HG03135 (cell line): ENCODE data around the gene EPHA2.

ENCODE experiments used
- ATAC-seq: cut with Tn5 transposase; IDR thresholded peaks from one replicate; pipeline ENCODE4 v1.9.1; 2021; ENCODE audit warnings: mild to moderate bottlenecking, moderate library complexity; ENCODE audit not compliant: unreplicated experiment

EPHA2 gene

DNA sequence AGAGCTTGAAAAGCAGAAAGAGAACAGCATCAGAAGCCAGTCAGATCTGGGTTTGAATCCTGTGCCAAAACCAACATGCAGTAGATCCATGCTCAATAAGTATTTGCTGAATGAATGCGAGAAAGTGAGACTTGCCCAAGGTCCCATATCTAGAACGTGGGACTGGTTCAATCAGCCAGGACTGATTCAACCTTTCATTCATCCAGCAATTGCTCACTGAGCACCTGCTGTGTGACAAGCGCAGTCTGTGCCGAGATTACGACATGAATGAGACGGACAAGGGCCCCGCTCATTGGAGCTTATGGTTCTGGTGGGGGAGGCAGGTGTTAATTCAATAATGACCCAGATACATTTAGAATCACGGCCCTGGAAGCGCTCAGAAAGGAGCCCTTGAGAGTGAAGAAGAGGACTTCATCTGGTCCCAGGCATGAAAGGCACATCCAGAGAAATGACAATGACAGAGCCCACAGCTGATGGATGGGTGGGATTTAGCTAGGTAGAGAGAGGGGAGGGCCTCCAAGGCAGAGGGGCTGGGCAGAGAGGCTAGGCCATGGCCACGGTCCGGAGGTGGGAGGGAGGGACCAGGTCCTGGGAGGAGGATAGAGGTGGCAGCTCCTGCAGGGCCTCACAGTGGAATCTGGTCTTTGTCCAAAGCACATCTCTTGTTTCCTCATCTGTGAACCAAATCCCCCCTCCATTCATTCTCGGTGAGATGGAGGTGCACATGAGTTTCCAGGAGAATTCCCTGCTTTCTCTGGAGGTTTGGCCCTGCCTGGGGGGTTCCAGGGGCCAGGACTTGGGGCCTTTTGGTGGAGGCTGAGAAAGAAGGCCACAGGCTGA lies 78.2 kb downstream of the EPHA2 start:
- ATAC-seq = no peak

DNA sequence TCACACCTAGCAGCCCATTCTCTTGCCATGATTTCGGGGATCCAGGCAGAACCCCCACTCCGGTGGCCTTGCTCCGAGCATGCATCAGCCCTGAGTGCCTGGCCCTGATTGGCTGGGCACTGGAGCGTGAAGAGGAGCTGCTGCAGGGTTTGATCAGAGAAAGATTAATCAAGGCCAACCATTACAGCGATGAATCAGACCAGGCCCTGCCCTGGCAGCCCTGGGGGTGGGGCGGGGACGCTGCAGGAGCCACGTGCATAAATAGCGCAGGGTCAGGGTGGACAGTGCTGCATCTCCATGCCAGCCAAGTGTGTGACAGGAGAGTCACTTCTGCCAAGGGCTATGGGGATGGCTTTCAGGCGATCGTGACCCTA lies 79.0 kb downstream of the EPHA2 start:
- ATAC-seq = no peak

- ATAC-seq = no peak
Observed at GRCh38 chr1:16076031-16076864, 79.6 kb downstream of the EPHA2 start.

DNA sequence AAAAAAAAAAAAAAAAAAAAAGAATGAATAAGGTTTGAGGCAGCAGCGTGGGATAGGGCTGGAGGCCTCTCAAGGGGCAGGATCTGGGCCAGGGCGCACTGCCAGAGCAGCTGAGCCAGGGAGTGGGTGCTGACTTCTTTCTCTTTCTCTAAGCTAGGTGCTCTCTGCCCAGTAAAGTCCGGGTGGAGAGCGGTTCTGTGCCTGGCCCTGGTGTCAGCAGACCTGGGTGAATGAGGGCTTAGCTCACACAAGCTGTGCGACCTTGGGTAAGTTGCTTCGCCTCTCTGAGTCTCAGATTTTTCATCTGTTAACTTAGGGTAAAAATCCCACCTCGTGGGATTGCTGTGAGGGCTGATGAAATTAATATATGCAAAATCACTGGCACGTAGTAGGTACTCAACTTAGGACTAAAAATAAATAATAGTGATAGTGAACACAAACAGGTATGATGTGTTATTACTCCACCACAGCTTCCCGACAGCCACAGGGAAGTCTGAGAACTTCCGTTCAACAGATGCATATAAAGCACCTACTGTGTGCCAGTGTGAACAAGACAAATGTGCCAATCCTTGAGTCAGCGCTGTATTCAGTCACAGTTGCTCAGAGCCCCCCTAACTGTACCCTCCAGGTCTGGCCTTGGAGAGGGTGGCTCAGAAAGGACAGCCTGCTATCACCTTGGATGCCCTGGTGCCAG lies 80.4 kb downstream of the EPHA2 start:
- no peak for ATAC-seq
